GM23338 (cell line): ENCODE results near the gene PGM3. TPM values are rescaled to one million over a fixed set of nuclear protein-coding genes. Genes with fewer than 3 reads are reported as not detected.

Experiments used
- ATAC-seq: fragments of 200-7000 bp; cut with Tn5 transposase; 3 replicates; pipeline ENCODE4 v1.9.1; 2020
- DNase-seq: peaks from one replicate; pipeline ENCODE4 v3.0.0-alpha.2; 2015; ENCODE audit warnings: low spot score
- H2AFZ ChIP-seq: fragments of 200-600 bp; sonication (generic); 2 replicates; pipeline ENCODE4 v1.8.0; 2016; ENCODE audit warnings: antibody characterized with exemption, mild to moderate bottlenecking, moderate library complexity
- H3F3A ChIP-seq: fragments of 200-600 bp; sonication (generic); replicated peaks from 2 replicates; pipeline ENCODE4 v1.8.0; 2017; ENCODE audit warnings: antibody characterized with exemption, mixed run types, low read depth
- H3K27ac ChIP-seq: fragments of 200-600 bp; sonication (generic); 2 replicates; pipeline ENCODE4 v1.6.1; 2016; ENCODE audit warnings: low read depth
- H3K27me3 ChIP-seq: fragments of 200-600 bp; sonication (generic); 2 replicates; pipeline ENCODE4 v1.8.0; 2016; ENCODE audit warnings: mild to moderate bottlenecking, mixed run types, moderate library complexity; ENCODE audit not compliant: insufficient read depth
- H3K36me3 ChIP-seq: fragments of 200-600 bp; sonication (generic); 2 replicates; pipeline ENCODE4 v1.8.0; 2016; ENCODE audit warnings: mild to moderate bottlenecking; ENCODE audit not compliant: insufficient read depth
- H3K4me1 ChIP-seq: fragments of 200-600 bp; sonication (generic); 2 replicates; pipeline ENCODE4 v1.8.0; 2016; ENCODE audit warnings: mild to moderate bottlenecking, moderate library complexity; ENCODE audit not compliant: insufficient read depth
- H3K4me2 ChIP-seq: fragments of 200-600 bp; sonication (generic); 2 replicates; pipeline ENCODE4 v1.7.1; 2017; ENCODE audit warnings: mixed run types
- H3K4me3 ChIP-seq: fragments of 200-600 bp; sonication (generic); 2 replicates; pipeline ENCODE4 v1.6.1; 2016; ENCODE audit warnings: mixed run types
- H3K79me2 ChIP-seq: fragments of 200-600 bp; sonication (generic); replicated peaks from 2 replicates; pipeline ENCODE4 v1.8.0; 2017; ENCODE audit warnings: mild to moderate bottlenecking; ENCODE audit not compliant: insufficient read depth
- H3K9me2 ChIP-seq: fragments of 200-600 bp; sonication (generic); 2 replicates; pipeline ENCODE4 v1.8.0; 2017; ENCODE audit not compliant: insufficient read depth
- H4K20me1 ChIP-seq: fragments of 200-600 bp; sonication (generic); replicated peaks from 2 replicates; pipeline ENCODE4 v1.8.0; 2017; ENCODE audit warnings: mild to moderate bottlenecking; ENCODE audit not compliant: insufficient read depth
- H3K27ac Mint-ChIP-seq: 2 replicates; pipeline ENCODE4 v1.8.0; 2020; ENCODE audit warnings: inconsistent platforms, mild to moderate bottlenecking, moderate library complexity, mixed read lengths
- H3K27me3 Mint-ChIP-seq: 3 replicates; pipeline ENCODE4 v1.8.0; 2022; ENCODE audit warnings: low read depth, mild to moderate bottlenecking, moderate library complexity, mixed read lengths, inconsistent platforms; ENCODE audit not compliant: insufficient read depth, poor library complexity
- H3K36me3 Mint-ChIP-seq: 3 replicates; pipeline ENCODE4 v1.8.0; 2021; ENCODE audit warnings: low read depth, mild to moderate bottlenecking, inconsistent platforms, moderate library complexity, mixed read lengths
- H3K4me1 Mint-ChIP-seq: 3 replicates; pipeline ENCODE4 v1.8.0; 2020; ENCODE audit warnings: mild to moderate bottlenecking, inconsistent platforms, mixed read lengths
- H3K4me3 Mint-ChIP-seq: 3 replicates; pipeline ENCODE4 v1.8.0; 2021; ENCODE audit warnings: moderate library complexity, mild to moderate bottlenecking, inconsistent platforms, mixed read lengths
- H3K9me3 Mint-ChIP-seq: 3 replicates; pipeline ENCODE4 v1.8.0; 2020; ENCODE audit warnings: moderate library complexity, mild to moderate bottlenecking, inconsistent platforms, mixed read lengths
- CREB1 ChIP-seq: fragments of 250-450 bp; sonication (Bioruptor Pico); IDR thresholded peaks from 2 replicates; pipeline ENCODE4 v1.5.0; 2020; ENCODE audit warnings: low read depth, mild to moderate bottlenecking, moderate library complexity
- EZH2 ChIP-seq: fragments of 200-600 bp; sonication (generic); IDR thresholded peaks from one replicate; pipeline ENCODE4 v1.8.0; 2017; ENCODE audit warnings: antibody characterized with exemption, mild to moderate bottlenecking, low read depth; ENCODE audit not compliant: unreplicated experiment
- JUNB ChIP-seq: IDR thresholded peaks from one replicate; pipeline ENCODE4 v1.6.1; 2016; ENCODE audit warnings: antibody characterized with exemption; ENCODE audit not compliant: unreplicated experiment
- POLR2AphosphoS5 ChIP-seq: IDR thresholded peaks from 2 replicates; pipeline ENCODE4 v1.6.1; 2016; ENCODE audit warnings: antibody characterized with exemption, low read depth
- STAT1 ChIP-seq: IDR thresholded peaks from one replicate; pipeline ENCODE4 v1.6.1; 2016; ENCODE audit warnings: antibody characterized with exemption; ENCODE audit not compliant: unreplicated experiment
- ZNF114 ChIP-seq: fragments of 250-450 bp; sonication (Bioruptor Pico); IDR thresholded peaks from 2 replicates; pipeline ENCODE4 v1.5.0; 2020; ENCODE audit warnings: mild to moderate bottlenecking, moderate library complexity
- ZNF331 ChIP-seq: fragments of 250-450 bp; sonication (Bioruptor Pico); IDR thresholded peaks from 2 replicates; pipeline ENCODE4 v1.5.0; 2020; ENCODE audit warnings: low read depth, mild to moderate bottlenecking, moderate library complexity
- polyA plus RNA-seq: library from polyadenylated mRNA; unstranded; fragments of >200 nt; fragmentation: Nextera tagmentation; extraction: Ambion mirVana; gene quantifications from 2 replicates; pipeline ENCODE4 v1.2.1, GENCODE V29; 2016
- total RNA-seq: library from RNA; depleted of rRNA; stranded (reverse); fragments of >200 nt; shearing (Covaris generic); gene quantifications from 2 replicates; pipeline ENCODE4 v1.2.3, GENCODE V29; 2014
- TF ChIP-seq, protein P1 (sequence below): fragments of 250-450 bp; sonication (Bioruptor Pico); IDR thresholded peaks from 2 replicates; pipeline ENCODE4 v1.5.0; 2020; ENCODE audit warnings: mild to moderate bottlenecking, moderate library complexity
- TF ChIP-seq, protein P2 (sequence below): IDR thresholded peaks from one replicate; pipeline ENCODE4 v1.6.1; 2018; ENCODE audit warnings: antibody characterized with exemption; ENCODE audit not compliant: unreplicated experiment

The PGM3 gene
- total and polyA plus RNA-seq, 2 experiments from 2014 or later = 23.8 to 35.3 TPM

- TF ChIP-seq, protein P1, sequence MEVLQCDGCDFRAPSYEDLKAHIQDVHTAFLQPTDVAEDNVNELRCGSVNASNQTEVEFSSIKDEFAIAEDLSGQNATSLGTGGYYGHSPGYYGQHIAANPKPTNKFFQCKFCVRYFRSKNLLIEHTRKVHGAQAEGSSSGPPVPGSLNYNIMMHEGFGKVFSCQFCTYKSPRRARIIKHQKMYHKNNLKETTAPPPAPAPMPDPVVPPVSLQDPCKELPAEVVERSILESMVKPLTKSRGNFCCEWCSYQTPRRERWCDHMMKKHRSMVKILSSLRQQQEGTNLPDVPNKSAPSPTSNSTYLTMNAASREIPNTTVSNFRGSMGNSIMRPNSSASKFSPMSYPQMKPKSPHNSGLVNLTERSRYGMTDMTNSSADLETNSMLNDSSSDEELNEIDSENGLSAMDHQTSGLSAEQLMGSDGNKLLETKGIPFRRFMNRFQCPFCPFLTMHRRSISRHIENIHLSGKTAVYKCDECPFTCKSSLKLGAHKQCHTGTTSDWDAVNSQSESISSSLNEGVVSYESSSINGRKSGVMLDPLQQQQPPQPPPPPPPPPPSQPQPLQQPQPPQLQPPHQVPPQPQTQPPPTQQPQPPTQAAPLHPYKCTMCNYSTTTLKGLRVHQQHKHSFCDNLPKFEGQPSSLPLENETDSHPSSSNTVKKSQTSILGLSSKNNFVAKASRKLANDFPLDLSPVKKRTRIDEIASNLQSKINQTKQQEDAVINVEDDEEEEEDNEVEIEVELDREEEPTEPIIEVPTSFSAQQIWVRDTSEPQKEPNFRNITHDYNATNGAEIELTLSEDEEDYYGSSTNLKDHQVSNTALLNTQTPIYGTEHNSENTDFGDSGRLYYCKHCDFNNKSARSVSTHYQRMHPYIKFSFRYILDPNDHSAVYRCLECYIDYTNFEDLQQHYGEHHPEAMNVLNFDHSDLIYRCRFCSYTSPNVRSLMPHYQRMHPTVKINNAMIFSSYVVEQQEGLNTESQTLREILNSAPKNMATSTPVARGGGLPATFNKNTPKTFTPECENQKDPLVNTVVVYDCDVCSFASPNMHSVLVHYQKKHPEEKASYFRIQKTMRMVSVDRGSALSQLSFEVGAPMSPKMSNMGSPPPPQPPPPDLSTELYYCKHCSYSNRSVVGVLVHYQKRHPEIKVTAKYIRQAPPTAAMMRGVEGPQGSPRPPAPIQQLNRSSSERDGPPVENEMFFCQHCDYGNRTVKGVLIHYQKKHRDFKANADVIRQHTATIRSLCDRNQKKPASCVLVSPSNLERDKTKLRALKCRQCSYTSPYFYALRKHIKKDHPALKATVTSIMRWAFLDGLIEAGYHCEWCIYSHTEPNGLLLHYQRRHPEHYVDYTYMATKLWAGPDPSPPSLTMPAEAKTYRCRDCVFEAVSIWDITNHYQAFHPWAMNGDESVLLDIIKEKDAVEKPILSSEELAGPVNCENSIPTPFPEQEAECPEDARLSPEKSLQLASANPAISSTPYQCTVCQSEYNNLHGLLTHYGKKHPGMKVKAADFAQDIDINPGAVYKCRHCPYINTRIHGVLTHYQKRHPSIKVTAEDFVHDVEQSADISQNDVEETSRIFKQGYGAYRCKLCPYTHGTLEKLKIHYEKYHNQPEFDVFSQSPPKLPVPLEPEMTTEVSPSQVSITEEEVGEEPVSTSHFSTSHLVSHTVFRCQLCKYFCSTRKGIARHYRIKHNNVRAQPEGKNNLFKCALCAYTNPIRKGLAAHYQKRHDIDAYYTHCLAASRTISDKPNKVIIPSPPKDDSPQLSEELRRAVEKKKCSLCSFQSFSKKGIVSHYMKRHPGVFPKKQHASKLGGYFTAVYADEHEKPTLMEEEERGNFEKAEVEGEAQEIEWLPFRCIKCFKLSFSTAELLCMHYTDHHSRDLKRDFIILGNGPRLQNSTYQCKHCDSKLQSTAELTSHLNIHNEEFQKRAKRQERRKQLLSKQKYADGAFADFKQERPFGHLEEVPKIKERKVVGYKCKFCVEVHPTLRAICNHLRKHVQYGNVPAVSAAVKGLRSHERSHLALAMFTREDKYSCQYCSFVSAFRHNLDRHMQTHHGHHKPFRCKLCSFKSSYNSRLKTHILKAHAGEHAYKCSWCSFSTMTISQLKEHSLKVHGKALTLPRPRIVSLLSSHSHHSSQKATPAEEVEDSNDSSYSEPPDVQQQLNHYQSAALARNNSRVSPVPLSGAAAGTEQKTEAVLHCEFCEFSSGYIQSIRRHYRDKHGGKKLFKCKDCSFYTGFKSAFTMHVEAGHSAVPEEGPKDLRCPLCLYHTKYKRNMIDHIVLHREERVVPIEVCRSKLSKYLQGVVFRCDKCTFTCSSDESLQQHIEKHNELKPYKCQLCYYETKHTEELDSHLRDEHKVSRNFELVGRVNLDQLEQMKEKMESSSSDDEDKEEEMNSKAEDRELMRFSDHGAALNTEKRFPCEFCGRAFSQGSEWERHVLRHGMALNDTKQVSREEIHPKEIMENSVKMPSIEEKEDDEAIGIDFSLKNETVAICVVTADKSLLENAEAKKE (CRISPR knock-in tag) = no peak
Observed at GRCh38 chr6:83182114-83182513, 11.0 kb downstream of the PGM3 start (continued).

GRCh38 chr6:83180426-83180950 is 12.6 kb downstream of the PGM3 start:
- Histone ChIP-seq H3K4me3 (no peak overlapping the region), H3K27ac (no peak overlapping the region), H3K36me3 (peaks cover 50% of the 10 kb centered on the region; the same call in 1 of the 2 replicates), H3K79me2 (0 out of 2 replicates have a peak, but pooled peaks cover 3% of the 10 kb centered on the region), H4K20me1 (peaks cover 16% of the 10 kb centered on the region; the same call in 1 of the 2 replicates), H3K27me3 (no peaks in the 10 kb centered on the region), H3K4me2 (no peak overlapping the region), H3K4me1 (0 out of 2 replicates have a peak, but pooled peaks cover 7% of the 10 kb centered on the region), H3F3A (no peaks in the 10 kb centered on the region), H2AFZ (no peak overlapping the region), H3K9me2 (no peaks in the 10 kb centered on the region)
- Mint-ChIP-seq H3K27ac (no peak overlapping the region), H3K36me3 (peaks cover 60% of the 10 kb centered on the region), H3K9me3 (no peaks in the 10 kb centered on the region; the same call in 2 of the 3 replicates), H3K27me3 (no peaks in the 10 kb centered on the region), H3K4me1 (peaks cover 10% of the 10 kb centered on the region; the same call in 2 of the 3 replicates), H3K4me3 (no peak overlapping the region)
- DNase-seq = no peak
- ATAC-seq = no peak
- no peak for TF ChIP-seq POLR2AphosphoS5
- no peak for TF ChIP-seq STAT1
- TF ChIP-seq ZNF114 (CRISPR knock-in tag) = no peak
- TF ChIP-seq EZH2 = no peak
- TF ChIP-seq, protein P2, sequence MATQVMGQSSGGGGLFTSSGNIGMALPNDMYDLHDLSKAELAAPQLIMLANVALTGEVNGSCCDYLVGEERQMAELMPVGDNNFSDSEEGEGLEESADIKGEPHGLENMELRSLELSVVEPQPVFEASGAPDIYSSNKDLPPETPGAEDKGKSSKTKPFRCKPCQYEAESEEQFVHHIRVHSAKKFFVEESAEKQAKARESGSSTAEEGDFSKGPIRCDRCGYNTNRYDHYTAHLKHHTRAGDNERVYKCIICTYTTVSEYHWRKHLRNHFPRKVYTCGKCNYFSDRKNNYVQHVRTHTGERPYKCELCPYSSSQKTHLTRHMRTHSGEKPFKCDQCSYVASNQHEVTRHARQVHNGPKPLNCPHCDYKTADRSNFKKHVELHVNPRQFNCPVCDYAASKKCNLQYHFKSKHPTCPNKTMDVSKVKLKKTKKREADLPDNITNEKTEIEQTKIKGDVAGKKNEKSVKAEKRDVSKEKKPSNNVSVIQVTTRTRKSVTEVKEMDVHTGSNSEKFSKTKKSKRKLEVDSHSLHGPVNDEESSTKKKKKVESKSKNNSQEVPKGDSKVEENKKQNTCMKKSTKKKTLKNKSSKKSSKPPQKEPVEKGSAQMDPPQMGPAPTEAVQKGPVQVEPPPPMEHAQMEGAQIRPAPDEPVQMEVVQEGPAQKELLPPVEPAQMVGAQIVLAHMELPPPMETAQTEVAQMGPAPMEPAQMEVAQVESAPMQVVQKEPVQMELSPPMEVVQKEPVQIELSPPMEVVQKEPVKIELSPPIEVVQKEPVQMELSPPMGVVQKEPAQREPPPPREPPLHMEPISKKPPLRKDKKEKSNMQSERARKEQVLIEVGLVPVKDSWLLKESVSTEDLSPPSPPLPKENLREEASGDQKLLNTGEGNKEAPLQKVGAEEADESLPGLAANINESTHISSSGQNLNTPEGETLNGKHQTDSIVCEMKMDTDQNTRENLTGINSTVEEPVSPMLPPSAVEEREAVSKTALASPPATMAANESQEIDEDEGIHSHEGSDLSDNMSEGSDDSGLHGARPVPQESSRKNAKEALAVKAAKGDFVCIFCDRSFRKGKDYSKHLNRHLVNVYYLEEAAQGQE = no peak
- no peak for TF ChIP-seq ZNF331
- no peak for TF ChIP-seq JUNB
- no peak for TF ChIP-seq CREB1
